K562 (cell line): Measurements from ENCODE around the gene PRDM10. TPM values are rescaled to one million over a fixed set of nuclear protein-coding genes. Genes with fewer than 3 reads are reported as not detected.
A peak's percentile ranks its signal among the peaks of the same experiment; 100 is the strongest.

Experiments
- C11orf30 ChIP-seq: fragments of 450-650 bp; IDR thresholded peaks from 2 replicates; pipeline ENCODE4 v1.6.1; 2016; ENCODE audit warnings: low read depth, mild to moderate bottlenecking
- KDM1A ChIP-seq, 2 experiments: fragments of 450-650 bp; IDR thresholded peaks; 2 replicates each; pipeline ENCODE4 v1.6.1; 2016; ENCODE audit warnings: mild to moderate bottlenecking in 2 of 2
- MAFF ChIP-seq: IDR thresholded peaks from 2 replicates; pipeline ENCODE4 v1.6.1; 2012; ENCODE audit warnings: low read length, improper control_type of control experiment
- MAFG ChIP-seq: fragments of 450-650 bp; conservative IDR thresholded peaks from 2 replicates; pipeline ENCODE4 v1.6.1; 2016; ENCODE audit warnings: missing genetic modification characterization, missing compliant biosample characterization
- MGA ChIP-seq: fragments of 450-650 bp; IDR thresholded peaks from 2 replicates; pipeline ENCODE4 v1.6.1; 2016; ENCODE audit warnings: mild to moderate bottlenecking, moderate library complexity
- NFE2 ChIP-seq: IDR thresholded peaks from 2 replicates; pipeline ENCODE4 v1.6.1; 2014; ENCODE audit warnings: antibody characterized with exemption, low read depth
- SRSF7 ChIP-seq: fragments of 200-400 bp; formaldehyde crosslinking; optimal IDR thresholded peaks from 2 replicates; pipeline ENCODE3; 2017; ENCODE audit warnings: mild to moderate bottlenecking, low read depth, low read length
- ZBTB40 ChIP-seq, 2 experiments: fragments of 450-650 bp in 1 of 2; sonication (generic) in 1 of 2; formaldehyde crosslinking in 1 of 2; IDR thresholded peaks; 2 replicates each; pipeline versions ENCODE4 v1.7.1 to v1.9.0; 2016 to 2022; ENCODE audit warnings: inconsistent platforms in 1 of 2, mild to moderate bottlenecking in 1 of 2, missing genetic modification reagents in 1 of 2
- ZNF316 ChIP-seq: fragments of 450-650 bp; IDR thresholded peaks from 2 replicates; pipeline ENCODE4 v1.6.1; 2016
- polyA plus RNA-seq, 8 experiments: library from polyadenylated mRNA; depleted of rRNA in 4 of 8; stranded (reverse) in 5 of 8; unstranded in 3 of 8; fragments of >200 nt; fragmentation: Nextera tagmentation in 2 of 8; fragmentation: Illumina TruSeq in 1 of 8; extraction: Ambion mirVana in 2 of 8; extraction: Trizol in 1 of 8; gene quantifications; 2 replicates each; pipeline versions ENCODE4 v1.2.1 to v1.2.3, GENCODE V29; 2011 to 2014; ENCODE audit warnings: inconsistent platforms in 1 of 8, missing spikeins in 1 of 8
- total RNA-seq, 7 experiments: library from RNA; depleted of rRNA in 6 of 7; stranded (reverse); fragments of >200 nt in 6 of 7; fragmentation: Illumina TruSeq in 2 of 7; extraction: Trizol in 2 of 7; gene quantifications; 2 replicates each; pipeline versions ENCODE4 v1.2.1 to v1.2.3, GENCODE V29; 2011 to 2021; ENCODE audit warnings: low replicate concordance in 1 of 7

PRDM10 gene
- total and polyA plus RNA-seq, 9 of the 15 experiments (the other 6 are each of a cell fraction or from before 2014, with no cell fraction given): 0.89 to 9.3 (median 4.5) TPM

GRCh38 chr11:129946256-129946655, 56.4 kb downstream of the PRDM10 start (continued):
- no peak for TF ChIP-seq ZBTB40 (IDR thresholded peaks at IDR 0.05)
- no peak for TF ChIP-seq ZBTB40 (CRISPR knock-in tag; IDR thresholded peaks at IDR 0.05)
- peak; percentile 67 for TF ChIP-seq MAFG (tag)
- TF ChIP-seq MAFF: peak; percentile 50; the same call in 1 of the 2 replicates
- no peak for TF ChIP-seq KDM1A (IDR thresholded peaks at IDR 0.05)
- TF ChIP-seq SRSF7: no peak
- peak; percentile 91 for TF ChIP-seq C11orf30
- TF ChIP-seq MGA: no peak
- peak; percentile 73 for TF ChIP-seq NFE2
- peak; percentile 95 for TF ChIP-seq ZNF316
